Mammary epithelial cell (primary cell): ENCODE results near the gene SMIM10.

Experiments
- EZH2 ChIP-seq: IDR thresholded peaks from 2 replicates; pipeline ENCODE4 v1.6.1; 2012; ENCODE audit warnings: low read length, inconsistent platforms, borderline replicate concordance
- TF ChIP-seq, protein P1 (sequence below), 2 donors: IDR thresholded peaks in 1 of 2; conservative IDR thresholded peaks in 1 of 2; 2 replicates each; pipeline ENCODE4 v1.5.1; 2011 to 2012; ENCODE audit warnings: inconsistent platforms in 2 of 2, low read length in 2 of 2, mild to moderate bottlenecking in 2 of 2, control low read depth in 1 of 2, low read depth in 1 of 2; ENCODE audit not compliant: insufficient read depth in 1 of 2; ENCODE audit errors: extremely low read depth in 1 of 2

- no peak for TF ChIP-seq EZH2
- TF ChIP-seq, protein P1, sequence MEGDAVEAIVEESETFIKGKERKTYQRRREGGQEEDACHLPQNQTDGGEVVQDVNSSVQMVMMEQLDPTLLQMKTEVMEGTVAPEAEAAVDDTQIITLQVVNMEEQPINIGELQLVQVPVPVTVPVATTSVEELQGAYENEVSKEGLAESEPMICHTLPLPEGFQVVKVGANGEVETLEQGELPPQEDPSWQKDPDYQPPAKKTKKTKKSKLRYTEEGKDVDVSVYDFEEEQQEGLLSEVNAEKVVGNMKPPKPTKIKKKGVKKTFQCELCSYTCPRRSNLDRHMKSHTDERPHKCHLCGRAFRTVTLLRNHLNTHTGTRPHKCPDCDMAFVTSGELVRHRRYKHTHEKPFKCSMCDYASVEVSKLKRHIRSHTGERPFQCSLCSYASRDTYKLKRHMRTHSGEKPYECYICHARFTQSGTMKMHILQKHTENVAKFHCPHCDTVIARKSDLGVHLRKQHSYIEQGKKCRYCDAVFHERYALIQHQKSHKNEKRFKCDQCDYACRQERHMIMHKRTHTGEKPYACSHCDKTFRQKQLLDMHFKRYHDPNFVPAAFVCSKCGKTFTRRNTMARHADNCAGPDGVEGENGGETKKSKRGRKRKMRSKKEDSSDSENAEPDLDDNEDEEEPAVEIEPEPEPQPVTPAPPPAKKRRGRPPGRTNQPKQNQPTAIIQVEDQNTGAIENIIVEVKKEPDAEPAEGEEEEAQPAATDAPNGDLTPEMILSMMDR (conservative IDR thresholded peaks at IDR 0.05 in 1 of 2, IDR thresholded peaks at IDR 0.05 in 1 of 2; ENCODE audit: extremely low read depth in 1 of 2, insufficient read depth in 1 of 2, low read depth in 1 of 2, low read length in 2 of 2) = no peak
Measured at GRCh38 chrX:134990475-134990800, 353 bp upstream of the SMIM10 start.
